Right lung (tissue), 10 donors: ENCODE results near the gene VMAC. TPM values are rescaled to one million over a fixed set of nuclear protein-coding genes. Genes with fewer than 3 reads are reported as not detected.
A peak's percentile ranks its signal among the peaks of the same experiment; 100 is the strongest.
"Not testable (repeated sequence)": the region's sequence is repeated elsewhere in the genome, so short reads cannot be mapped to it uniquely, and the experiment has no call there.

Experiments
- DNase-seq, 2 donors: peaks; one replicate each; pipeline ENCODE4 v3.0.0-alpha.2; 2013
- long read RNA-seq, 8 donors: transcript quantifications; one replicate each; lab custom pipeline, GENCODE V29; 2026
- polyA plus RNA-seq, 5 donors: library from polyadenylated mRNA; unstranded; fragments of 120-200 nt; gene quantifications; one replicate each; pipeline versions ENCODE4 v1.2.1 to v1.2.3, GENCODE V29; 2013; ENCODE audit warnings: inconsistent platforms in 1 of 5, low replicate concordance in 1 of 5; ENCODE audit not compliant: insufficient read length in 5 of 5, insufficient read depth in 1 of 5

VMAC gene, protein sequence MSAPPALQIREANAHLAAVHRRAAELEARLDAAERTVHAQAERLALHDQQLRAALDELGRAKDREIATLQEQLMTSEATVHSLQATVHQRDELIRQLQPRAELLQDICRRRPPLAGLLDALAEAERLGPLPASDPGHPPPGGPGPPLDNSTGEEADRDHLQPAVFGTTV
- polyA plus RNA-seq, result 10 to 100 TPM in 1 of 5 donors, 1 to 10 TPM in 4; 7.3 to 10.7 (median 9.0) TPM
- long read RNA-seq, donor 1, transcript VMAC-201 (2 exons, 2,254 nt), result major isoform, 5 of 5 reads
- long read RNA-seq, donor 1, partial matches to known transcripts, result 0 of 5 reads
- long read RNA-seq, donor 1, other reads (novel, unspliced or antisense), result 0 of 5 reads
- long read RNA-seq, donor 2, partial matches to known transcripts, result 0 of 3 reads
- long read RNA-seq, donor 2, other reads (novel, unspliced or antisense), result 0 of 3 reads
- long read RNA-seq, donor 3, transcript VMAC-201 (2 exons, 2,254 nt), result major isoform, 6 of 6 reads
- long read RNA-seq, donor 3, partial matches to known transcripts, result 0 of 6 reads
- long read RNA-seq, donor 3, other reads (novel, unspliced or antisense), result 0 of 6 reads
- long read RNA-seq, donor 4, partial matches to known transcripts, result 0 of 3 reads
- long read RNA-seq, donor 4, other reads (novel, unspliced or antisense), result 0 of 3 reads
- long read RNA-seq, donor 5, partial matches to known transcripts, result 0 of 3 reads
- long read RNA-seq, donor 5, other reads (novel, unspliced or antisense), result 0 of 3 reads
- long read RNA-seq, donor 6, transcript VMAC-201 (2 exons, 2,254 nt), result major isoform, 6 of 6 reads
- long read RNA-seq, donor 6, partial matches to known transcripts, result 0 of 6 reads
- long read RNA-seq, donor 6, other reads (novel, unspliced or antisense), result 0 of 6 reads
- long read RNA-seq, donor 7, result 0 reads
- long read RNA-seq, donor 8, partial matches to known transcripts, result 0 of 2 reads
- long read RNA-seq, donor 8, other reads (novel, unspliced or antisense), result 0 of 2 reads

GRCh38 chr19:5904352-5905113 is at the start of gene VMAC:
TSS of gene VMAC (plus strand) at chr19:5904872. CDS start at chr19:5904891, 19 bp downstream.
- peak in 1 of 2 donors; percentile 100 for DNase-seq

- not testable (repeated sequence) for DNase-seq
Observed at GRCh38 chr19:5855151-5855550, 49.5 kb upstream of the VMAC start.

GRCh38 chr19:5857203-5858081 is 47.2 kb upstream of the VMAC start:
- DNase-seq, result no peak

GRCh38 chr19:5863030-5863665 is 41.5 kb upstream of the VMAC start:
- DNase-seq, result no peak

DNA sequence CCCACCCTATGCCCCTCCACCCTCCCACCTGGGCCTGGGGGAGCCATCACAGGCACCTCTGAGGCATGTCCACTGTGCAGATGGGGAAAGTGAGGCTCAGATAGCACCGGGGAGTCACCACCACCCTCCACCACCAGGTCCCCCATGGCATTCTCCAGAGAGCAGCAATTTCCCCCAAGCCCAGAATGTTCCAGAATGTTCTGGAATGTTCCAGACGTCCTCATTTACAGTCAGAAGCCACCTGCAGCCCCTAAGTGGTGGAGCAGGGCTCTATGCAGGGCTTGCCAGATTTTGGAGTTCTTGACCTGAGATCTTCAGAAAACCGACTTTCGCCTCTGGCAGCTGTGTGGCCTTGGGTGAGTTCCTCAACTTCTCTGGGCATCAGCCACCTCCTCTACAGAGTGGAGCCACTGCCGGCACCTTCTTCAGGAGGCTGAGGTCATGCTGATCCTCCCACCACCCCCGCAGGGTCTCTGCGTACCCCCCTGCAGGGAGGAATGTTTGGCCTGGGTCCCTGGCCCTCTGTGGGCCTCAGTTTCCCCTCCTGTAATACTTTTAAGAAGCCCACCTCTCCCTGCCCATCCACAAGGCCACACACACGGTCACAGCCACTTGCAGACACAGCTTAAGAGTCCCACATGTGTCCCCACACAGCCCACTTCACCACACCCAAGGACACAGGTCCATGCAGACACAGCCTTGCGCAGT is 40.5 kb upstream of the VMAC start:
- no peak for DNase-seq

DNA sequence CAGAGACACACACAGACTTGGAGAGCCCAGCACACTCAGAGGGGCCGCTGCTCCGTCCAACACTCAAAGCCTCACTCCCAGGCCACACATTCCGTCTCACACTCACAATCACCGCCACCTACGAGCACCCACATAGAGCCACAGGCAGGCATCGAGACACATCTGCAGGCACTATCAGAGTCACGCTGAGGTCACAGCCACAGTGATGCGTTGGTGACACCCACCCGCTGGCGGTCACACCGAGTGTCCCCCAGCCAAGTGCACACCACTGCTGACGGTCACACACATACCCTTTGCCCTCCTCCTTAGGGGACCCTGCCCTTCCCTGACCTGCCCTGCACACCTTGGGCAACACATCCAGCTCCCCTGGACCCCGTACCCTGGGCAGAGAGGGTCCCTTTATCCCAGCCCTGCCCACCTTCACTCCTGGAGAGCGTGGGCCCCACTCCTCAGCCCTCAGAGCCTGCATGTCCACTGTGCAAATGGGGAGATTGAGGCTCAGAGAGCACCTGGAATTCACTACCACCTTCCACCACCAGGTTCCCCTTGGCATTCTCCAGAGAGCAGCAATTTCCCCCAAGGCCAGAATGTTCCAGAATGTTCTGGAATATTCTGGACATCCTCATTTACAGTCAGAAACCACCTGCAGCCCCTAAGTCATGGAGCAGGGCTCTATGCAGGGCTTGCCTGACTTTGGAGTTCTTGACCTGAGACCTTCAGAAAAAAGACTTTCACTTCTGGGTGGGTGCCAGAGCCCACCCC is 39.8 kb upstream of the VMAC start:
- no peak for DNase-seq

DNA sequence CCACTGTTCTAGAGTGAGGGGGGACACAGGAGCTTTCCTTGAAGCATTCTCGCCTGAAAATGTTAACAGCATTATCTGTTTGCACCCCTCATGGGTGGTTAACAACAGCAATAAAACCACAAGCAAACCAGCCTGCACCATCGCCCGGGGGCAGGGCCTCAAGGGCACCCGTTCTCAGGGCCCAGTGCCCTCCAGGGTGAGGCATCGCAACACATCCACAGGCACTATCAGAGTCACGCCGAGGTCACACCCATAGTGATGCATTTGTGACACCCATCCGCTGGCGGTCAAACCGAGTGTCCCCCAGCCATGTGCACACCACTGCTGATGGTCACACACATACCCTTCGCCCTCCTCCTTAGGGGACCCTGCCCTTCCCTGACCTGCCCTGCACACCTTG is 38.9 kb upstream of the VMAC start:
- DNase-seq, result no peak

DNA sequence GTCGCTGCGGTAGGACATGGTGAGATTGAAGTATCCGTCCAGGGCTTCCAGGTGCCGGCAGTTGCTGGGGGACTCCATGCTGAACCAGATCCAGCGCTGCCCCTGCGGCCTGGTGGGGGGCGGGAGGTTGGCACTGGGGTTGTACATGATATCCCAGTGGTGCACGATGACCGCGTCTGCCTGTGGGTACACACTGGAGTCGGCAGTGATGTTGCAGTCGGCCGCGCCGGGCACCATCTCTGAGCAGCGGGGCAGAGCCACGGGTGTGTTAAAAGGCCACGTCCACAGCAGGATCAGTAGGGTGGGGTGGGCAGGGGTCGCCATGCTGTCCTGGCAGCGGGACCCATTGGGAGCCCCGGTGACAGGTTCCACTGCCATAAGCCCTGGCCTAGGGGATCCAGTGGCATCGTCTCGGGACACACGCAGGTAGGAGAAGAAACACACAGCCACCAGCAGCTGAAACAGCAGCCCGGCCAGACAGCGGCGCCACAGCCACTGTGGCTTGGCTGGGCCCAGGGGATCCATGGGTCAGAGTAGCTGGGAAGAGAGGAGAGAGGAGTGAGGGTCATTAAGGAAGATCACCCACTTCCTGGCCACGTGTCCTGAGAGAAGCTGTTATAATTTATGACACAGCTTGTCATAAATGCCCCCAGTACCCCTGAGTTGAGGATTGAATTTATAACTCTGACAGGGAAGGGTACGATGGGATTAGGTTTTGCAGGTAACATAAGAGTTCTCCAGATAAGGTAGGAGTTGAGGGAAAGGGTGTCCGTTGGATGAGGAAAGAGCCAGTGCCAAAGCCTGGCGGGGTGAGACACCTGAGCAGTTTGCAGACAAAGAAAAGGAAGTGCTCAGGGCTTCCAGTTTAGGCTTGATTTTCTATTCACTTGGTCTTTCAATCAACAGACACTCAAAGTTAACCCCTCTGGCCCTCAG is 37.2 kb upstream of the VMAC start:
- no peak for DNase-seq

- DNase-seq, result no peak
Observed at GRCh38 chr19:5870986-5871394, 33.7 kb upstream of the VMAC start.

DNA sequence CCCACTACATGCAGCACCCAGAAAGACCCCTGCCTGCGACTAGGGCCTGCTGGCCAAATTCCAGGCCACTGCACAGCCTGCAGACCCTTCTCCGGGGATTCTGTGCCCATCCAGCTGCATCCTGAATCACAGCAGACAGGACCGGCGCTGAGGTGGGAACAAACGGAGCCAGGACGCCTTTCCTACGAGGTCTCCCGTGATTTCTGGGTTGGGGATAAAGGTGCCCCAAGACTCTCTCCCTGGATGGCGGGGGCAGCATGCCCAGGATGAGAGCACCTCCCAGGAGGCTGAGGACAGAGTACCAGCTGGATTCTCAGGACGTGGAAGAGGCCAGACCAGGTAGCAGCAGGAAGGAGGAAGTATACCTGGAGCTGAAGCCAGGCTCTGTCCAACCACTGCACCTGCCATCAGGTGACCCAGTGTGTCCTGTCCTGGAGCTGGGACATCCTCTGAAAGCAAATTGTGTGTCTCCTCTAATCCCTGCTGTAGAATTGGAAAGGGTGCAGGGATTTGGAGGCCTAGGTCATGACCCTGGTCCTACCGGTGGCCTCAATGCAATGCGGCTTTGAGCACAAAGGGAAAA is 31.0 kb upstream of the VMAC start:
- no peak for DNase-seq

DNA sequence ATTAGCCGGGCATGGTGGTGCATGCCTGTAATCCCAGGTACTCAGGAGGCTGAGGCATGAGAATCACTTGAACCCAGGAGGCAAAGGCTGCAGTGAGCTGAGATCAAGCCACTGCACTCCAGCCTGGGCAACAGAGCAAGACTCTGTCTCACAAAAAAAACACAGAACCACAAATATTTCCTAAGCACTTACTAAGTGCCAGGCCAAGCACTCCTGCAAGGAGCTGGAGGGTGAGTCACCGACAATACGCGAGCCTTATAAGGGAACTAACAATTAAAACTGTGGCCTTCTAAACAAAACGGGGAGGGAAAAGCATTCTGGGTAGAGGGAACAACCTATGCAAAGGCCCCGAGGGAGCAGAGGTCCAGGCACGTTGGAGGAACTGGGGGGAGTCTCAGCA is 30.2 kb upstream of the VMAC start:
- not testable (repeated sequence) for DNase-seq

DNA sequence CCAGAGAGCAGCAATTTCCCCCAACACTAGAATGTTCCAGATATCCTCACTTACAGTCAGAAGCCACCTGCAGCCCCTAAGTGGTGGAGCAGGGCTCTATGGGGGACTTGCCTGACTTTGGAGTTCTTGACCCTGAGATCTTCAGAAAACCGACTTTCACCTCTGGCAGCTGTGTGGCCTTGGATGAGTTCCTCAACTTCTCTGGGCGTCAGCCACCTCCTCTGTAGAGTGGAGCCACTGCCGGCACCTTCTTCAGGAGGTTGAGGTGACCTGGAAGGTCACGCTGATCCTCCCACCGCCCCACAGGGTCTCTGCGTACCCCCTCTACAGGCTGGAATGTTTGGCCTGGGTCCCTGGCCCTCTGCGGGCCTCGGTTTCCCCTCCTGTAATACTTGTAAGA is 27.2 kb upstream of the VMAC start:
- DNase-seq, result no peak

GRCh38 chr19:5877882-5878281 is 26.8 kb upstream of the VMAC start:
- DNase-seq, result no peak

DNA sequence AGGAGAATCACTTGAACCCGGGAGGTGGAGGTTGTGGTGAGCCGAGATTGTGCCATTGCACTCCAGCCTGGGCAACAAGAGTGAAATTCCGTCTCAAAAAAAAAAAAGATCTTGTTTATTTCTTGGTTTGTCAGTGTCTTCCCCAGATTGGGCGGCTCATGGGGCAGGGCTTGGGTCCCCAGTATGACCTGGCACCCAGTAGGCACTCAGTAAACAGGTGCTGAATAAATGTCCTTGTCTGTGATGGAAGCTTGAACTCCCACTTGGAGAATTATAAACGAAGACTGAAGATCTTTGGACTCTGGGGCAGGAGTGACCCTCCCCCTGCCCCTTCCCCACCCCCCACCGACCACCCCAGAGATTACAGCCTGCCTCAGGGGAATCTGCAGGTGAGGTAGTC is 24.5 kb upstream of the VMAC start:
- DNase-seq, result no peak

DNA sequence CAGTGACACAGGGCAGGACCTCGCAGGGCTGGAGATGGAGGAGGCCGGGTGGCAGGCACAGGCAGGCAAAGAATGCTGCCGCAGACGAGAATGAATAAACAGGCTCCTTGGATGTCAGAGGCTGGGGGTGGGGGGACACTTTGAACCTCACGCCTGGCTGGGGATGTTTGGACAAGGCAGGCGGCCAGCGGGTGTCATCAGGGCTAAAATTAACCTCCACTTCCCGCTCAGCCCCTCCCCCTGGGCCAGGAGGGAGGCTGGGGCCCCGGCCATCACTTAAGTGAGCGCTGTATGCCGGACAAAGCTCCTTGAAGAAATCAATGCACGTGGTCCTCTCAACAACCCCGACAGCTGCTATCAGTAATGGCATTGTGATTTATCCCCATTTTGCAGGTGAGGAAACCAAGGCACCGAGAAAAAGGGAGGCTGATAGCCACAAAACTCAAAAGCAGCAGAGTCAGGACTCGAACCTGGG is 24.0 kb upstream of the VMAC start:
- peak in 1 of 2 donors; percentile 41 for DNase-seq

- no peak for DNase-seq
Observed at GRCh38 chr19:5881543-5882299, 23.0 kb upstream of the VMAC start.
